ENCODE results near the gene RIN1.
"Not testable (repeated sequence)": the region's sequence is repeated elsewhere in the genome, so short reads cannot be mapped to it uniquely, and the experiment has no call there.

The RIN1 gene

DNA sequence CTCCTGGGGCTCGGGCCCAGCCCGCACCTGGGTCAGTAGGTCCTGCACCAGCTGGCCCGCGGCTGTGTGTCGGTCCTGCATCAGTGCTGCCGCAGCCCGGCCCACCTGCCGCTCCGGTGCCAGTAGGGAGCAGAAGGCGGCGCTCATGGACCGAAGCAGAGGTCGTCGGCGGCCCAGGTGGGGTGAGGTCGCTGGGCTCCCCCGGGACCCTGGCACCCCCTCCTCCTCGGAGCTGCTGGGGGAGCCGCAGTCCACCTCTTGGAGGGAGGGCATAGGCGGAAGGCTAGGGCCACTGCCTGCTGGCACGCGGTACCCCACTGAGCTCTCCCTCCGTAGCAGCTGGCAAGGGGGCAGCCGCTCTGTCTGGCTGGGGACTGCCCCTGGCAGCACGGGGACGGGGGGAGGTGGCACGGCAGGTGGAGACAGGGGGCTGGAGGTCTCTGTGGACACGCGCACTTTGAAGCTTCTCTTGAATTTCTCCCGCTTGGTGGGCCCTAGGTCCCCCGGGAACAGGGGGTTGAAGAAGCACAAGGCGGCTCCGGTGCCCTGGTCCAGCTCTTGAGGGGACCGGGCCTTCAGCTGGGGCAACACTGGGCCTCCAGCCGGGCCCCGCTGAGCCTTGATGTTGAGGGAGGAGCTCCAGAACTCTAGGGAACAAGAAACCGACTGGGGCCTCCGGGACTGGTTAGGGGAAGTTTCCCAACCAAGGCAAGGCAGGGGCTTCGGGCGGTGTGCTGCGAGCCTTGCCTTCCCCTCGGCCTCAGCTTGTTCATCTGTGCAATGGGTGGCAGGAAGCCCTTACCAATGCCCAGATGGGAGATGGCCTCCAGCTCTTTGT is 1.4 kb downstream of the RIN1 start:
- no peak for ATAC-seq

DNA sequence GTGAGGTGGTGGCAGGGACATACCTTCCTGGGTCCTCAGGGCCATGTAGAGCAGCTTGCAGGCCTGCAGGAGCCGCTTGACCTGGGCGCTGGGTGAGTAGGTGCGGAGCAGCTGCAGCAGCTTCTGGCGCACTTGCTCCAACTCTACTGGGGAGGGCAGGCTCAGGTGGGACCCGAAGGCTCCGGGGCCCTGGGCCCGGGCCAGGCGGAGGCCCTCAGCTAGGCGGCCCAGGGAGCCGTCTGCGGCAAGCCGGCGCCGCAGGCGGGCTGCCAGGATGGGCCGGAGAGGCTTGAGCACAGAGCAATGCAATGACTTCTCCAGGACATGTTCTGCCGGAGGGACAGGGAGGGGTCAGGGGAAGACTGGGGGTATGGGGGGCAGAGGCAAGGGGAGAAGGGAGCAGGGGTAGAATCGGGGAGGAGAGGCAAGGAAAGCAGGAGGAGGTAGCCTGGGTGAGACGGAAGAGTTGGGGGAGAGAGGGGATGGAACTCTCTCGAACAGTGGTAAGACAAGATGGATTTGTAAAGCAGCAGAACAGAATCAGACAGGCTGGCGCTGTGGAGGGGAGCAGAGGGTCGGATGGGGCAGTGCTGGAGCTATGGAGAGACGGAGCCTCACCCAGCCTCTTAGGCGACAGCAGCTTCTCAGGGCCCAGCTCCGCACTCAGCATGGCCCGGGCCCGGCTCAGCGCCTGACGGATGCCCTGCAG is 2.2 kb downstream of the RIN1 start:
- no peak for ATAC-seq

DNA sequence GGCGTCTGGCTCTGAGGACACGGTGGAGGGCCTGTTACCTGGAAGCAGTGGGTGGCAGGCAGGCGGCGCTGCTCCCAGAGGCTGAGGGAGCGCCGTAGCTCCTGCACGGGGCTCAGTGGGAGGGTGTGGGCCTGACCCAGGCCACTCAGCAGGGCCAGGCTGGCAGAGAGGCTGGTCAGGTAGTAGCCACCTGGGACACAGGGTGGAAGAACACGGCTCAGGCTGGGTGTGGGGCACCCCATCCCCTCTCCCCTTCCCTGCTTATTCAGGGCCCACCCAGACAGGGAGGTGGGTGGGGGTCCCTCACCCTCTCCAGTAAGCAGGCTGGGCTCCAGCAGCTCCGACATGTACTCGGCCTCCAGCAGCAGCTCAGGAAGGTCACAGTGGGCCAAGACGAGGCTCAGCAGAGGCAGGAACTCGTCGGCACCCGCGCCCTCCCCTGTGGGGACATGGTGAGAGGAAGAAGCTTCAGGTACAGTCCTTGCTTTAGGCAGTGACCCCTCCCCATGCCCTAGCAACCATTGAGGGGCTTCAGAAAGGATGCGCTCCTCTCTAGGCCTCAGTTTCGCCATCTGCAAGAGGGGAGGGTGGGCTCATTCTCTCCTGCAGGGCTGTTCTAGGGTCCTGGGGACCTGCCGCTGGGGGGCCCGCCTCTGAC is 2.9 kb downstream of the RIN1 start:
- no peak for ATAC-seq

DNA sequence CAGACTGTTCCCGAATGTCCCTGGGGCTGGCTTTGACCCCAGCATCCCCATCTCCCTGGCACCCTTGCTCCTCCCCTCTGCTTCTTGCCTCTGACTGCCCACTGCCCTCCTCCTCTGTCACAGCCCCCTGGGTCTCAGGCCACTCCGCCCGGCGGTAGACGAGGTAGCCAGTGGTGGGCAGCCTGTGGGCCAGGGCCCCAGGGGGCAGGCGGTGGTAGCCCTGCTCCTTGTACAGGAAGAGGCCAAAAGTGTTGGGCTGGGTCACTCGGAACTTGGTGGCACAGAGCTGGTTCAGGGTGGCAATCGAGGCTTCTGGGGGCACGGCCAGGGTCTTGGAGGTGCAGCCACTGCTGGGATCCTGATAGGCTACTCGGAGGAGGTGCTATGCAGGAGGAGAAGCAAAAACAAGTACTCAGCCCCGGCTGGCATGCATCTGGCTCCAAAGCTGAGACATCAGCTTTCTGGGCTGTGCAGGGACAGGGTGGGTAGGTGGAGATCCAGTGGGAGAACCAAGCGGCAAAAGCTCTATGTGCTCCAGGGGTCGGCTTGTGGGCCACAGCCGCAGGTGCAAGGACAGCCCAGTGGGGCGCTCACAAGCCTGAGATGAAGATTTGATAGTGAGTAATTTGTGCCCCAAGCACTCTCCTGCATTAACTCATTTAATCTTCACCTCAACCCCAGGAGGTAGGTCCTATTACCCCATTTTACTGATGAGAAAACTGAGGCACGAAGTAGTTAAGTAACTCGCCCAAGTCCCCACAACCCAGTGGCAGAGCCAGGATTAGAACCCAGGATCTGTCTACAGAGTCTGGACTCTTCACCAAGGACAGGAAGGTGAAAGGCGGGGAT is 3.6 kb downstream of the RIN1 start:
- no peak for ATAC-seq

DNA sequence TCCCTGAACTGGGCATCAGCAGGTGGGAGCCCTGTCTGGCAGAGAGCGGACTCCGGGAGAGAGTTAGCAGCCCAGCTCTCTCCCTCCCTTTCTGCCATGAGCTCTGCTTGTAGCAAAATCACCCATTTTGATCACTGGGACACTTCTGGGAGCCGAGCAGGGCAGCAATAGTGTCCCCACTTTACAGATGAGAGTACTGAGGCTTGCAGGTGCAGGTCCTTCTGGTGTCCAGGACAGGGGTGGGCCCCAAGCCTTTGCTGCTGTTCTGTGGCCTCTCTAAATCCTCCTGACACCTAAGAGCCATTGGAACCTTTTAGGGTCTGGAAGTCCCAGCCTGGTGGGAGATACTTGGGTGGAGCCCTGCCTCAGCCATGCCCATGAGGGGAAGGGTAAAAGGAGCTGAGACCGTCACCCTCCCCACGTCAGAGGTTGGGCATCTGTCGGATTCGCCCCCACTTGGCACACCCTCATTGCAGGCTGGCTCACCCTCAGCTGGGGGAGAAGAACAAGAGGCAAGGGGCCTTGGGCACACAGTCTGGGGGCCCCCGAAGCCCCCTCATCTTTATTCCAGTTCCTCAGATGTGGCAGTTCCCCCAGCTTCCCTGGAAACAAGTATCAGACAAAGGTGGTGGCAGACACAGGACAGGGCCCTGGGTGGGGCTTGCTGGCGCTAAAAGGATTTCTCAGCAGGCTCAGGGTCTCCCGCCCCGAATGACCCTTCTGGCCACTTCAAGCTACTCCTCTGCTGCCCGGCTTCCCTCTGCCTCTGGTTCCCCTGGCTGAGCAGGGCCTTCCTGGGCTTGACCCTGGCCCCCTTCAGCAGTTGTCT is 4.5 kb downstream of the RIN1 start:
- no peak for ATAC-seq

DNA sequence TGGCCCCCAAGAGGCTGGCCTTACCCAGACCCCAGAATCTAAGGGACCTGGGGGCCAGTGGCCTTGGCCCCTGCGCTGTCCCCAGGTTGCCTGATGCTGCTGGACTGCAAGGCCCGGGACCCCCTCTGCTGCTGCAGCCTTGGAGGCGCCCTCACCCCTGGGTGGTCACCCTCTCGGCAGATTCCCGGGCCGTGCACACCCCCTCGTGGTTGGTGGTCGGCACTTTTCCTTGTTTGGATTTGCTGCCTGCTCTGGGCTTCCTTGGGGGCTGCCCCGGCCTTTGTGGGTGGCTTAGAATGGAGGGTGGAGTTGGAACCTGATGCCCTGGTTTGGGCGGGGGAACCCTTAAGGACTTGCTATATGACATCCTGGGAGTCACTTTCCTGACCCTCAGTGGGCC is 5.3 kb downstream of the RIN1 start:
- ATAC-seq = no peak

DNA sequence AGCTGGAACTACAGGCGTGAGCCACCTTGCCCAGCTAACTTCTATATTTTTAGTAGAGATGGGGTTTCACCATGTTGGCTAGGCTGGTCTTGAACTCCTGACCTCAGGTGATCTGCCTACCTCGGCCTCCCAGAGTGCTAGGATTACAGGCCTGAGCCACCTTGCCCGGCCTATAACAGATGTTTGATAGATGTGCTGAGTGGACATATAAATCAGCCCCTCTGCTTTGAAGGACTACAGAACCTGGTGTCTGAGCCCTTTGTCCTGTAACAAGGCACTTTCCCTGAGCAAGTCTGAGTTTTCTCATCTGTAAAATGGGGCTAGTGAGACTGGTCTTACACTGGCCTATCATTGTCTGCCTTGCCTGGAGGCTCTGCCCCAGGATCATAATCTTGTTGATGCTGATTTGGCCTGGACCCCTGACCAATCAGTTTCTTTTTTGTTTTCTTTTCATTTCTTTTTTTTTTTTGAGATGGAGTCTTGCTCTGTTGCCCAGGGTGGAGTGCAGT is 7.0 kb downstream of the RIN1 start:
- no peak for ATAC-seq

DNA sequence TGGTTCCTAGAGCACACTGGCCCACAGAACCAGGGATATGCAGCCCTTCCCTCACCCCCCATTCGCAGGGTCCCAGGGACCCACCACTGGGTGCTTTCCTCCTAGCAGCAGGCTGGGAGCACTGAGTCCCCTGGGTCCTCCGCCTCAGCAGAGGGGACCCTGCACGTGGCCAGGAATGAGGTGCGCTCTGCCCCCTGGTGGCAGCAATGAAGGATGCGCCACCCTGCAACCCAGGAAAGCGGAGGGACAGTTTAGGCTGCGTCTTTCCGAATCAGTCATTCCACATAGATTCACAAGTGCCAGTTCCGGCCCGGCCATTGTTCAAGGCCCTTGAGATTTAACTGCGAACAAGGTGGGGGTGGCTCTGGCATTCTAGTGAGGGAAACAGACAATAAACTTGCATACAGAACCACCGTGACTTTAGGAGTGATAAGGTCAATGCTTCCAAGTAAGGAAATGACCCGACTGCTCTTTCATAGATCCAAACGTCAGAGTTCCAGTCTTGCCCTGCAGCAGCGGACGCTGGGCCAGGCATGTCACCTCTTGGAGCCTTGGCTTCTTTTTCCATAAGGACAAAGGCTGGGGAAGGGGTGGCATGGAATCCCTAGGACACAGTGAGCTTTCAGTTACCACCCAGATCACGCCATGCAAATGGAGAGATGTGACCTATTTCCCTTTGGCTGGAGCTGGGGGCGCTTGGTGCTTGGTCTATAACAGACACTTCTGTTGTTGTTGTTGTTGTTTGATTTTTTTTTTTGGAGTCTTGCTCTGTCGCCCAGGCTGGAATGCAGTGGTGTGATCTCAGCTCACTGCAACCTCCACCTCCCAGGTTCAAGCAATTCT is 7.7 kb downstream of the RIN1 start:
- ATAC-seq = peak; percentile 92 to 95

DNA sequence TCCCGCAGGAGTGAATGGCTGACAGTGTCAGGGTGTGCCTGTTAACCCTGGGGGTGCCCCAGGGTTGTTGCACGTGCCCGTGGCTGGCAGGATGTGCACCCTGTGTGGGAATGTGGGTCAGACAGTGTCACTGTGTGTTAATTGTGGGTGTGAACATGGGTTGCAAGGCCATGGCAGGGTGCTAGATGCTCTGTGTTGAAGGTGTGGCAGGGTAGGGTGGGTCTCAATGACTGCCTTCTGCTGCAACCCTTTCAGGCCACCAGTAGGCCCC is 8.3 kb downstream of the RIN1 start:
- ATAC-seq = peak; percentile 10 to 38

DNA sequence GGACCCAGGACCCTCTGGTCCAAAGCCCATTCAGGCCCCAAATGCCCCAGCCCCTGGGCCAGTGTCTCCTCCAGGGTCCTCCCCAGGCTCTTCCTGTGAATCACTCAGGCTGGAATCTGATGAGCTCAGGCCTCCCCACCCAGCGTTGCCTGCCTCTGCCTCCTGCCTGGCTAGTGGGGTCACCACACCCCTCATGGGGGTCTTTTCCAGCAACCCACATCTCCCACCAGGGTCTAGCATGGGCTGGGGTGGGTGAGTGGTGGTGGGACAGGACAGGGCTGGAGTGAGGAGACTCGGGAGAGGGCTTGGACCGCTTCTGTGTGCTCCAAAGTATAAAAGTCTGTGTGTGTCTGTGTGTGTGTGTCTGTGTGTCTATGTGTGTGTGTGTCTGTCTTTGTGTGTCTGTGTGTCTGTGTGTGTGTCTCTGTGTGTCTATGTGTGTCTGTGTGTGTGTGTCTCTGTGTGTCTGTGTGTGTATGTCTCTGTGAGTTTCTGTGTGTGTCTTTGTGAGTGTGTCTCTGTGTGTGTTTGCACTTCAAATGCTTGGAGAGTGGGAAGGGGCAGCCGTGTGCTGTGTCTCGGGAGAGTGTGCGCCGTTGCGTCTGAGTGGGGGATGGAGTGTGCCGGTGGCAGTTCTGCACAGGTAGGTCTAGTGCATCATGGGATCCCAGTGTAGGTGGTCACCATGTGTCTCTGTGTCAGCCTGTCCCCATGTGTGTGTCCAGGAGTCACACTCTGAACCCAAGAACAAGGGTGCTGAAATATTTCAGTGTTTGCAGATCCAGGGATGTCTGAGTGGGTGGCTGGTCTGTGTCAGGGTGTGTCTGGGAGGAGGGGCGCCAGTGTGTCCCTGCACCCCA is 8.8 kb downstream of the RIN1 start:
- ATAC-seq = no peak

DNA sequence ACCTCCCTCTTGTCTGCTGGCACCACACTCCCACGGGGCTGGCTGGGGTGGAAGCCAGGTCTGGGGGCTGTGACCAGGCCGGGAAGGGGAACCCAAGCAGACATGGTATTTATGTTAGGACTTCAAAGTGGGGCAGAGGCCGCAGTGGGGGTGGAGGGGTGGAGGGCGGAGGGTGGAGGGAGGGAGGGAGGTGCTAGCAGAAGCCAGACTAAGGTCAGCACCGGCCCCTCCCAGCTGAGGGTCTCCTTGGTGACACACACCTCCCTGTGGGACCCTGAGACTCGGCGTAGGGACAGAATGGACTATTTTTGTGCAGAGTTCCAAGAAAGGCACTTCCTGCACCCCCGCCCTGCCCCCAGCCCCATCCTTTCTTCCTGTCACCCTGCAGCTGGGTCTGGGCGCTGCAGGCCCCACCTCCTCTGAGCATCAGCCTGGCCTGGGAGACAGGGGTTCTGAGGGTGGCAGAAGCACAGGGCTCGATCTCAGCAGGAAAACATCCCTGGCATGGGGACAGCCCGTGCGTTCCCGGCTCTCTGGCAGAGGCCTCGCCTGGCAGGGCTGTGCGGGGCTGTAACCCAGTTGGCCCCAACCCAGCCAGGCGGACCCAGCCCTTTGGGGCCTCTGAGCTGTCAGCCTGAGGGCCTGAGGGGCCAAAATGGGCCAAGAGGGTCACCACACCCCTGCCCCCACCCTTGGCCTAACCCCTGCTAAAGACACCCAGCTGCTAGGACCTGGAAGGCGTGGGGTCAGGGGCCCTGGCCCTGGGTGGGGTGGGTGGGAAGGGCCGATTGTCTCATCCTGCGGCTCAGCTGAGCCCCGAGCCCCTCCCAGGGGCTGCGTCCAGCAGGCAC is 9.7 kb downstream of the RIN1 start:
- no peak for ATAC-seq

DNA sequence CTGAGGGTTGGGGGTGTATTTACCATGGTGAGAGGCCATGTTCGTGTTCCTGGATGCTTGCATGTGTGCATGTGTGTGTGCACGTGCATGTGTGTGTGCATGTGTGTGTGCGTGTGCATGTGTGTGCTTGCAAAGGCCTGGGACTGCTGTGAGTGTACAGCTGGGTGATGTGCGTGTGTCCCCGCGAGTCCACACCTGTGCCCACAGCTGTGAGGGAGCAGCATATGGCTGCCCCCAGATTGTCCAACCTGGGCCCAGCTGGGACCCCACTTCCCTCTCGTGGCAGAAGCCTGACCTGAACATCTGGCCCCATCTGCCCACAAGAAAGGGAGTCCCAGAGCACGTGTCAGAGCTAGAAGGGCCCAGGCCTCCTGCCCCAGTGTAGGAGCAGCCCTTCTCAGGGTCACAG is 11.0 kb downstream of the RIN1 start:
- ATAC-seq = no peak

DNA sequence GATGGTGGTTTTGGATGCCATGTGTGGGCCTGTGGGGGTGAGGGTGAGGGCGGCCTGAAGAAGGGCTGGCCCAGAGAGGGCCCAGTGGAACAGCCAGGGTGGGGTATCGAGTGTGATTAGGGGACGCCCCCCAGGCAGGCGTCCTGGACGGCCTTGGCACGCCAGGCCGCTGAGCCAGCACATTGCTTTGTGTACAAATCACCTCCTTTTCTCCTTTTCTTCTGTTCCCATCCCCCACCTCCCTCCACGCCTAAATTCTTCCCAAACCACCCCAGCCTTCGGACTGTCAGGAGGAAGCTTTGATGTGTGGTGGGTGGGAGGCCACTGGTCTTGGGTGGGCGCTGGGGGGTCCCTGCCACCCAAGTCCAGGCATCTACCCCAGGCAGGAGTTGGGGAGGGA is 11.6 kb downstream of the RIN1 start:
- no peak for ATAC-seq

DNA sequence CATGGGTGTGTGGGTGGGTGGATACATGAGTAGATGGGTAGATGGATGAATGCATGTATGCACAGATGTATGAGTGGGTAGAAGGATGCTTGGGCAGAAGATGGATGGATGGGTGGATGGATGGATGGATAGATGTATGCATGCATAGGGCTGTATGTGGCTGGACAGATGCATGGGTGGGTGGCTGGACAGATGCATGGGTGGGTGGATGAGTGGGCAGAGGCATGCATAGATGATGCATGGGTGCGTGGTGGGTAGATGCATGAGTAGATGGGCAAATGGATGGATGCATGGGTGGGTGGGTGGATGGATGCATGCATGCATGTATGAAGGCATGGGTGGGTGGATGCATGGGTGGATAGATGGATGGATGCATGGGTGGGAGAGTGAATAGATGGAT is 12.6 kb downstream of the RIN1 start:
- no peak for ATAC-seq

DNA sequence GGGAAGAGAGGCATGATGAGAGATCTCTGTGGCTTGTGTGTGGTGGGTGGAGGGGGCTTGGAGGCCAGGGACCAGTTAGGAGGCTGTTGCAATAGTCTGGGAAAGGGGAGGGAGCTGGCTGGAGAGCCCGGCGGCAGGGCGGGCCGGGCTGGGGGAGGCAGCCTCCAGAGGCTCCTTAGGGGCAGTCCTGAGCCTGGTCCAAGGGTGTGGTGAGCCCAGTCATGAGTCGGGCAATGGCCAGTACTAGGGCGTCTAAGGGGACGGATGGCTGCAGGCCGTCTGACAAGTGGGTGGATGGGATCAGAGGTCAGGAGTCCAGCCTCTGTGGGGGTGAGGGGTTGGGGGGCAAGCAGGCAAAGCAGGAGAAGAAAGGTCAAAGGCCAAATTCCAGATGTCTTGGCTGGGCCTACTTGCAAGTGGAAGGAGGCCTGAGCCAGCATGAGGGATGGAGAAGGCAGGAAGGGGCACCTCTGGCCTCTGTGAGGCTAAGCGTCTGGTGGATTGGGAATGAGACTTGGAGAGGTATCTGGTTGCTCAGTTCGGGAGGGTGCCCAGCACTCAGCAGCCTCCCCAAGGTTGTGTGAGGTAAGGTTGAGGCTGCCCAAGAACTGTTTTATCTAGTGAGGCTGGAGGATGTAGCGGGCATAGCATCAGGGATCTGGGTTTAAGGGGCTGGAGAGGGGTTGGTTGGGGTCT is 13.4 kb downstream of the RIN1 start:
- ATAC-seq = no peak

DNA sequence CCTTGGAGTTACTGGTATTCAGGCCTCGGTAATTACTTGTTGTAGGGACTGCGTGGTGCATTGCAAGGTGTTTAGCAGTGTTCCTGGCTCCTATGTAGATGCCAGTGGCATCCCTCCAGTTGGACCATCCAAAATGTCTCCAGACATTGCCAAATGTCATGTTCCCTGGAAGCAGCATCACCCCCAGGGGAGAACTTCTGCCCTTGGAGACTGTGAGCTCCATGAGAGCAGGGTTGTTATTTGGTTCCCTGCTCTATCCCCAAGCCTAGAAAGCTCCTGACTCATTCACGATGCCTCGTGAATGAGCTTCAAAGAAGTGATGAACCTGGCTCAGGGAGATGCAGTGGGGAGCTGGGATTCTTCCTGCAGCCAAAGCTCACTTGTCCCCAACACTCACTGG is 14.6 kb downstream of the RIN1 start:
- ATAC-seq = no peak

DNA sequence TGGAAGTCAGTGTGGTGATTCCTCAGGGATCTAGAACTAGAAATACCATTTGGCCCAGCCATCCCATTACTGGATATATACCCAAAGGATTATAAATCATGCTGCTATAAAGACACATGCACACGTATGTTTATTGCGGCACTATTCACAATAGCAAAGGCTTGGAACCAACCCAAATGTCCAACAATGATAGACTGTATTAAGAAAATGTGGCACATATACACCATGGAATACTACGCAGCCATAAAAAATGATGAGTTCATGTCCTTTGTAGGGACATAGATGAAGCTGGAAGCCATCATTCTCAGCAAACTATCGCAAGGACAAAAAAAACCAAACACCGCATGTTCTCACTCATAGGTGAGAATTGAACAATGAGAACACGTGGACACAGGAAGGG is 15.5 kb downstream of the RIN1 start:
- ATAC-seq = not testable (repeated sequence)

DNA sequence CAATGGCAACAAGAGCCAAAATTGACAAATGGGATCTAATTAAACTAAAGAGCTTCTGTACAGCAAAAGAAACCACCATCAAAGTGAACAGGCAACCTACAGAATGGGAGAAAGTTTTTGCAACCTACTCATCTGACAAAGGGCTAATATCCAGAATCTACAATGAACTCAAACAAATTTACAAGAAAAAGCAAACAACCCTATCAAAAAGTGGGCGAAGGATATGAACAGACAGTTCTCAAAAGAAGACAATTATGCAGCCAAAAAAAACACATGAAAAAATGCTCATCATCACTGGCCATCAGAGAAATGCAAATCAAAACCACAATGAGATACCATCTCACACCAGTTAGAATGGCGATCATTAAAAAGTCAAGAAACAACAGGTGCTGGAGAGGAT is 15.9 kb downstream of the RIN1 start:
- ATAC-seq = not testable (repeated sequence)

Data from activated CD4-positive, CD25-positive, alpha-beta regulatory T cell treated with anti-CD3 and anti-CD28 coated beads, Interleukin-2, amount 50 U/mL, for 24 hours (primary cell).